GM18909 (cell line): ENCODE results near the gene ANO3.

Source experiments
- ATAC-seq: cut with Tn5 transposase; IDR thresholded peaks from one replicate; pipeline ENCODE4 v1.9.1; 2021; ENCODE audit warnings: mild to moderate bottlenecking; ENCODE audit not compliant: unreplicated experiment, poor library complexity

The ANO3 gene

GRCh38 chr11:26350002-26350401, 18.1 kb downstream of the ANO3 start:
- ATAC-seq = no peak

GRCh38 chr11:26353010-26353409, 21.1 kb downstream of the ANO3 start:
- ATAC-seq = no peak

GRCh38 chr11:26359055-26359454, 27.1 kb downstream of the ANO3 start:
- ATAC-seq = no peak

- ATAC-seq = no peak
These were observed 33.4 kb downstream of the ANO3 start for GRCh38 chr11:26365284-26365683.

GRCh38 chr11:26377619-26378018, 45.7 kb downstream of the ANO3 start:
- ATAC-seq = no peak

- ATAC-seq = no peak
These were observed 67.4 kb downstream of the ANO3 start for GRCh38 chr11:26399336-26399735.

- no peak for ATAC-seq
These were observed 78.9 kb downstream of the ANO3 start for GRCh38 chr11:26410706-26411366.

GRCh38 chr11:26412955-26413354, 81.0 kb downstream of the ANO3 start:
- no peak for ATAC-seq

GRCh38 chr11:26418386-26418912, 86.5 kb downstream of the ANO3 start:
- no peak for ATAC-seq

- no peak for ATAC-seq
These were observed 88.4 kb downstream of the ANO3 start for GRCh38 chr11:26420331-26420730.

- no peak for ATAC-seq
These were observed 92.3 kb downstream of the ANO3 start for GRCh38 chr11:26424255-26424654.

GRCh38 chr11:26439854-26440253, 107.9 kb downstream of the ANO3 start:
- no peak for ATAC-seq

- no peak for ATAC-seq
These were observed 110.2 kb downstream of the ANO3 start for GRCh38 chr11:26442131-26442530.

- no peak for ATAC-seq
These were observed 111.7 kb downstream of the ANO3 start for GRCh38 chr11:26443617-26444016.

GRCh38 chr11:26457636-26458035, 125.7 kb downstream of the ANO3 start:
- ATAC-seq = no peak

GRCh38 chr11:26465274-26465673, 133.3 kb downstream of the ANO3 start:
- ATAC-seq = no peak

GRCh38 chr11:26467506-26467905, 135.6 kb downstream of the ANO3 start:
- ATAC-seq = no peak

GRCh38 chr11:26470992-26471391, 139.1 kb downstream of the ANO3 start:
- ATAC-seq = no peak

GRCh38 chr11:26473216-26474194, 141.6 kb downstream of the ANO3 start:
- no peak for ATAC-seq

- no peak for ATAC-seq
These were observed 142.5 kb downstream of the ANO3 start for GRCh38 chr11:26474401-26474800.

GRCh38 chr11:26477396-26477795, 145.5 kb downstream of the ANO3 start:
- no peak for ATAC-seq
